OCI-LY1 (cell line): Measurements from ENCODE around the gene CYP4Z1.
"Not testable (repeated sequence)": the region's sequence is repeated elsewhere in the genome, so short reads cannot be mapped to it uniquely, and the experiment has no call there.

ENCODE experiments used
- H2AFZ ChIP-seq: fragments of 200-600 bp; sonication (generic), shearing (Covaris generic); 2 replicates; pipeline ENCODE4 v1.6.0; 2014; ENCODE audit warnings: antibody characterized with exemption, mild to moderate bottlenecking, low read length
- H3F3A ChIP-seq: fragments of 200-600 bp; sonication (generic), shearing (Covaris generic); 2 replicates; pipeline ENCODE4 v1.6.0; 2014; ENCODE audit warnings: mild to moderate bottlenecking, antibody characterized with exemption, low read length, moderate library complexity; ENCODE audit not compliant: insufficient read depth
- H3K27ac ChIP-seq: fragments of 200-600 bp; sonication (generic); 2 replicates; pipeline ENCODE4 v1.5.1; 2014; ENCODE audit warnings: low read length, mixed run types, mild to moderate bottlenecking, low read depth; ENCODE audit not compliant: poor library complexity, severe bottlenecking
- H3K27me3 ChIP-seq: fragments of 200-600 bp; sonication (generic); 2 replicates; pipeline ENCODE4 v1.6.0; 2014; ENCODE audit warnings: antibody characterized with exemption, mild to moderate bottlenecking, low read length, moderate library complexity; ENCODE audit not compliant: insufficient read depth
- H3K36me3 ChIP-seq: fragments of 200-600 bp; sonication (generic); 2 replicates; pipeline ENCODE4 v1.6.1; 2014; ENCODE audit warnings: mild to moderate bottlenecking, antibody characterized with exemption, low read length, moderate library complexity, mixed read lengths; ENCODE audit not compliant: insufficient read depth
- H3K4me1 ChIP-seq: fragments of 200-600 bp; sonication (generic); 2 replicates; pipeline ENCODE4 v1.5.1; 2014; ENCODE audit warnings: mild to moderate bottlenecking, low read length, moderate library complexity; ENCODE audit not compliant: insufficient read depth, severe bottlenecking
- H3K4me2 ChIP-seq: fragments of 200-600 bp; sonication (generic), shearing (Covaris generic); 2 replicates; pipeline ENCODE4 v1.6.1; 2014; ENCODE audit warnings: low read length
- H3K4me3 ChIP-seq: fragments of 200-600 bp; sonication (generic); 2 replicates; pipeline ENCODE4 v1.5.1; 2014; ENCODE audit warnings: low read length, low read depth, mild to moderate bottlenecking, mixed read lengths; ENCODE audit not compliant: poor library complexity, severe bottlenecking
- H3K79me2 ChIP-seq: fragments of 200-600 bp; shearing (Covaris generic); 2 replicates; pipeline ENCODE4 v1.6.1; 2016; ENCODE audit warnings: mixed run types, low read length, mixed read lengths; ENCODE audit not compliant: insufficient read depth
- H3K9ac ChIP-seq: fragments of 200-600 bp; sonication (generic), shearing (Covaris generic); 2 replicates; pipeline ENCODE4 v1.6.1; 2014; ENCODE audit warnings: mild to moderate bottlenecking, low read length, mixed read lengths
- H3K9me2 ChIP-seq: fragments of 200-600 bp; sonication (generic), shearing (Covaris generic); 2 replicates; pipeline ENCODE4 v1.6.1; 2014; ENCODE audit warnings: low read depth, mild to moderate bottlenecking, low read length, mixed read lengths
- H3K9me3 ChIP-seq: fragments of 200-600 bp; shearing (Covaris generic); 2 replicates; pipeline ENCODE4 v1.6.1; 2014; ENCODE audit warnings: low read length, mixed read lengths
- H4K20me1 ChIP-seq: fragments of 200-600 bp; sonication (generic), shearing (Covaris generic); 2 replicates; pipeline ENCODE4 v1.6.0; 2016; ENCODE audit warnings: mild to moderate bottlenecking, low read length; ENCODE audit not compliant: insufficient read depth
- CTCF ChIP-seq: fragments of 200-600 bp; sonication (generic), shearing (Covaris generic); IDR thresholded peaks from 2 replicates; pipeline ENCODE4 v1.5.1; 2017; ENCODE audit warnings: mild to moderate bottlenecking, antibody characterized with exemption, low read length, moderate library complexity, mixed read lengths

Gene CYP4Z1

GRCh38 chr1:47109482-47109881 is 42.5 kb downstream of the CYP4Z1 start:
- not testable (repeated sequence) for H2AFZ ChIP-seq, H3F3A ChIP-seq, H3K27me3 ChIP-seq, H3K9ac ChIP-seq, H3K4me2 ChIP-seq, H3K27ac ChIP-seq, H3K36me3 ChIP-seq, H4K20me1 ChIP-seq, H3K9me2 ChIP-seq, H3K4me1 ChIP-seq, H3K4me3 ChIP-seq, H3K79me2 ChIP-seq, H3K9me3 ChIP-seq

GRCh38 chr1:47113178-47113577 is 46.1 kb downstream of the CYP4Z1 start:
- no peak overlapping the region for H3K9ac ChIP-seq
- H3K4me3 ChIP-seq, result no peak overlapping the region
- TF ChIP-seq CTCF, result no peak

GRCh38 chr1:47121039-47121438 is 54.0 kb downstream of the CYP4Z1 start:
- H3F3A ChIP-seq, H3K9me2 ChIP-seq, H4K20me1 ChIP-seq, H3K4me2 ChIP-seq, H3K9ac ChIP-seq, H3K36me3 ChIP-seq, H3K9me3 ChIP-seq, H3K27me3 ChIP-seq, H2AFZ ChIP-seq, H3K27ac ChIP-seq, H3K4me1 ChIP-seq, H3K4me3 ChIP-seq, H3K79me2 ChIP-seq: not testable (repeated sequence)

More at GRCh38 chr1:47113178-47113577, 46.1 kb downstream of the CYP4Z1 start:
- no peaks in the 10 kb centered on the region for H3K27me3 ChIP-seq
- no peaks in the 10 kb centered on the region for H3F3A ChIP-seq
- no peaks in the 10 kb centered on the region for H3K79me2 ChIP-seq
- no peaks in the 10 kb centered on the region for H4K20me1 ChIP-seq
- no peaks in the 10 kb centered on the region for H3K36me3 ChIP-seq
- H3K9me2 ChIP-seq, result no peaks in the 10 kb centered on the region
- H2AFZ ChIP-seq, result no peak overlapping the region
- H3K9me3 ChIP-seq, result no peaks in the 10 kb centered on the region
- no peaks in the 10 kb centered on the region for H3K4me1 ChIP-seq
- no peak overlapping the region for H3K27ac ChIP-seq
- no peak overlapping the region for H3K4me2 ChIP-seq

- not testable (repeated sequence) for H3F3A ChIP-seq, H3K4me2 ChIP-seq, H3K27me3 ChIP-seq, H3K36me3 ChIP-seq, H2AFZ ChIP-seq, H3K4me3 ChIP-seq, H3K79me2 ChIP-seq, H3K27ac ChIP-seq, H3K4me1 ChIP-seq, H3K9me2 ChIP-seq, H3K9ac ChIP-seq, H3K9me3 ChIP-seq, H4K20me1 ChIP-seq
These were observed 57.8 kb downstream of the CYP4Z1 start for GRCh38 chr1:47124834-47125233.

GRCh38 chr1:47126997-47127396 is 60.0 kb downstream of the CYP4Z1 start:
- H3F3A ChIP-seq, H3K9me3 ChIP-seq, H3K27ac ChIP-seq, H3K27me3 ChIP-seq, H3K9me2 ChIP-seq, H3K4me3 ChIP-seq, H3K4me1 ChIP-seq, H3K4me2 ChIP-seq, H3K36me3 ChIP-seq, H3K79me2 ChIP-seq, H2AFZ ChIP-seq, H3K9ac ChIP-seq, H4K20me1 ChIP-seq: not testable (repeated sequence)
